ENCODE data around the gene RUNDC1.
A peak's percentile ranks its signal among the peaks of the same experiment; 100 is the strongest.

Gene RUNDC1

GRCh38 chr17:43021741-43022512 lies 41.6 kb downstream of the RUNDC1 start, which contains the start of gene VAT1 (continued):
- TF ChIP-seq ZNF488 (tag by site-specific recombination; IDR thresholded peaks at IDR 0.05) (no peak), HIC1 (tag by site-specific recombination; IDR thresholded peaks at IDR 0.05) (peak; percentile 97), FEZF1 (tag by site-specific recombination; IDR thresholded peaks at IDR 0.05) (no peak), ZNF121 (tag by site-specific recombination; IDR thresholded peaks at IDR 0.05) (peak; percentile 62), PATZ1 (tag by site-specific recombination; IDR thresholded peaks at IDR 0.05) (peak; percentile 44; the same call in 1 of the 2 replicates), ZFP41 (tag by site-specific recombination; IDR thresholded peaks at IDR 0.05; ENCODE audit: borderline replicate concordance) (no peak), KLF9 (tag by site-specific recombination; IDR thresholded peaks at IDR 0.05; ENCODE audit: low read depth) (peak; percentile 71), ZNF157 (tag by site-specific recombination; IDR thresholded peaks at IDR 0.05) (no peak), ZNF704 (tag by site-specific recombination; IDR thresholded peaks at IDR 0.05) (peak; percentile 97), ZSCAN4 (tag by site-specific recombination; IDR thresholded peaks at IDR 0.05) (no peak), ZNF280D (tag by site-specific recombination; IDR thresholded peaks at IDR 0.05) (no peak), ZNF473 (tag by site-specific recombination; IDR thresholded peaks at IDR 0.05) (no peak), ZNF148 (tag by site-specific recombination; IDR thresholded peaks at IDR 0.05; ENCODE audit: borderline replicate concordance) (no peak), ZNF544 (tag by site-specific recombination; IDR thresholded peaks at IDR 0.05) (no peak), ZFHX2 (tag by site-specific recombination; conservative IDR thresholded peaks at IDR 0.05) (peak; percentile 98), ZNF777 (tag by site-specific recombination; IDR thresholded peaks at IDR 0.05; ENCODE audit: borderline replicate concordance) (peak; percentile 47; the same call in 1 of the 2 replicates), ZNF341 (tag by site-specific recombination; IDR thresholded peaks at IDR 0.05; ENCODE audit: low read depth) (peak; percentile 98), MEIS1 (CRISPR knock-in tag; IDR thresholded peaks at IDR 0.05; ENCODE audit: borderline replicate concordance) (no peak), SALL2 (tag by site-specific recombination; IDR thresholded peaks at IDR 0.05; ENCODE audit: borderline replicate concordance) (no peak), CTCF (tag by site-specific recombination; IDR thresholded peaks at IDR 0.05) (peak; percentile 81), ZNF521 (tag by site-specific recombination; IDR thresholded peaks at IDR 0.05) (no peak), ZNF266 (tag by site-specific recombination; IDR thresholded peaks at IDR 0.05; ENCODE audit: low read depth) (no peak), ZNF19 (tag by site-specific recombination; IDR thresholded peaks at IDR 0.05; ENCODE audit: low read depth) (no peak)

Measured in HEK293 (cell line).